HCT116 (cell line): ENCODE data around the gene FAXC. TPM values are rescaled to one million over a fixed set of nuclear protein-coding genes. Genes with fewer than 3 reads are reported as not detected.

Experiments used
- ATAC-seq: fragments of 200-7000 bp; cut with Tn5 transposase; 2 replicates; pipeline ENCODE4 v1.9.1; 2020; ENCODE audit warnings: mild to moderate bottlenecking, moderate library complexity
- BruUV-seq: library from RNA; stranded (reverse); fragments of 400-500 nt; replicated peaks from 2 replicates; lab custom pipeline; 2021; lab: Mats Ljungman, UMichigan
- CTCF ChIA-PET: fragments of 300-600 bp; sonication (Branson Sonifier 250); formaldehyde crosslinking; loops from one replicate; lab custom pipeline; 2021; ENCODE audit warnings: antibody characterized with exemption; lab: Charles Lee
- POLR2A ChIA-PET: fragments of 300-600, 350-600 bp; sonication (Branson Sonifier 250); formaldehyde crosslinking; loops from one replicate; lab custom pipeline; 2021; ENCODE audit warnings: antibody characterized with exemption; lab: Charles Lee
- RAD21 ChIA-PET, 2 experiments: fragments of 300-600 bp; sonication (Branson Sonifier 250); formaldehyde crosslinking; loops; one replicate each; lab custom pipeline; 2023; ENCODE audit warnings: low total read pairs in 2 of 2; ENCODE audit not compliant: uncharacterized antibody in 2 of 2, unreplicated experiment in 2 of 2, low non-redundant PET in 1 of 2; lab: Charles Lee
- DNase-seq: peaks from one replicate; pipeline ENCODE4 v3.0.0-alpha.2; 2010; ENCODE audit warnings: low read depth, low spot score
- H2AFZ ChIP-seq: fragments of 200-600 bp; shearing (Covaris generic), sonication (generic); 2 replicates; pipeline ENCODE4 v1.6.1; 2017; ENCODE audit warnings: low read depth, mixed run types, mixed read lengths, antibody characterized with exemption, low read length; ENCODE audit not compliant: poor library complexity, severe bottlenecking
- H3K27ac ChIP-seq: 2 replicates; pipeline ENCODE4 v1.5.1; 2012; ENCODE audit warnings: low read depth, low read length
- H3K27me3 ChIP-seq: fragments of 200-600 bp; sonication (generic); 2 replicates; pipeline ENCODE4 v1.6.1; 2016; ENCODE audit warnings: mixed run types, low read length, mixed read lengths; ENCODE audit not compliant: insufficient read depth
- H3K36me3 ChIP-seq, 2 experiments: fragments of 200-500 bp in 1 of 2; fragments of 200-600 bp in 1 of 2; sonication (Bioruptor generic) in 1 of 2; sonication (generic) in 1 of 2; 2 replicates each; pipeline versions ENCODE4 v1.5.1 to v1.6.1; 2014 to 2016; ENCODE audit warnings: low read length in 2 of 2, inconsistent platforms in 1 of 2, mixed read lengths in 1 of 2, mixed run types in 1 of 2; ENCODE audit not compliant: insufficient read depth in 2 of 2, control insufficient read depth in 1 of 2
- H3K4me1 ChIP-seq, 2 experiments: fragments of 200-600 bp in 1 of 2; sonication (generic) in 1 of 2; 2 replicates each; pipeline versions ENCODE4 v1.5.1 to v1.6.1; 2012 to 2017; ENCODE audit warnings: low read length in 2 of 2, inconsistent platforms in 1 of 2, mild to moderate bottlenecking in 1 of 2, mixed read lengths in 1 of 2, mixed run types in 1 of 2, moderate library complexity in 1 of 2; ENCODE audit not compliant: insufficient read depth in 2 of 2, control insufficient read depth in 1 of 2
- H3K4me2 ChIP-seq: fragments of 200-600 bp; sonication (generic); 2 replicates; pipeline ENCODE4 v1.6.1; 2017; ENCODE audit warnings: mixed run types, low read length, mixed read lengths
- H3K4me3 ChIP-seq, 2 experiments: fragments of 200-600 bp in 1 of 2; sonication (generic) in 1 of 2; replicated peaks in 1 of 2; 2 replicates each; pipeline ENCODE4 v1.5.1; 2011 to 2016; ENCODE audit warnings: low read length in 2 of 2, control low read depth in 1 of 2, low read depth in 1 of 2, mild to moderate bottlenecking in 1 of 2, mixed read lengths in 1 of 2, mixed run types in 1 of 2
- H3K79me2 ChIP-seq: fragments of 200-600 bp; sonication (generic); 2 replicates; pipeline ENCODE4 v1.6.1; 2017; ENCODE audit warnings: mild to moderate bottlenecking, mixed run types, low read length, moderate library complexity, mixed read lengths; ENCODE audit not compliant: insufficient read depth
- H3K9ac ChIP-seq: fragments of 200-600 bp; sonication (generic); 2 replicates; pipeline ENCODE4 v1.6.1; 2016; ENCODE audit warnings: low read length, mixed read lengths
- H3K9me2 ChIP-seq: fragments of 200-600 bp; sonication (generic), shearing (Covaris generic); 2 replicates; pipeline ENCODE4 v1.6.1; 2017; ENCODE audit warnings: mixed run types, mild to moderate bottlenecking, moderate library complexity; ENCODE audit not compliant: insufficient read depth
- H3K9me3 ChIP-seq, 2 experiments: fragments of 200-500 bp in 1 of 2; fragments of 200-600 bp in 1 of 2; sonication (Bioruptor generic) in 1 of 2; sonication (generic) in 1 of 2; 2 replicates each; pipeline ENCODE4 v1.6.1; 2014 to 2017; ENCODE audit warnings: low read length in 2 of 2, mixed read lengths in 2 of 2, inconsistent platforms in 1 of 2, low read depth in 1 of 2, mild to moderate bottlenecking in 1 of 2, mixed run types in 1 of 2, moderate library complexity in 1 of 2; ENCODE audit not compliant: control insufficient read depth in 1 of 2, insufficient read depth in 1 of 2
- H4K20me1 ChIP-seq: fragments of 200-600 bp; sonication (generic), shearing (Covaris generic); 2 replicates; pipeline ENCODE4 v1.6.1; 2017; ENCODE audit warnings: mixed run types, mild to moderate bottlenecking, moderate library complexity; ENCODE audit not compliant: insufficient read depth
- ATF3 ChIP-seq: IDR thresholded peaks from 2 replicates; pipeline ENCODE4 v1.6.1; 2012
- CBX3 ChIP-seq: IDR thresholded peaks from 2 replicates; pipeline ENCODE4 v1.6.1; 2012; ENCODE audit warnings: low read depth
- CTCF ChIP-seq, 3 experiments: fragments of 200-600 bp in 1 of 3; sonication (generic) in 1 of 3; IDR thresholded peaks in 2 of 3; conservative IDR thresholded peaks in 1 of 3; 2 replicates each; pipeline ENCODE4 v1.5.1; 2012 to 2017; ENCODE audit warnings: low read depth in 2 of 3, low read length in 2 of 3, antibody characterized with exemption in 1 of 3, borderline replicate concordance in 1 of 3, control low read depth in 1 of 3, mild to moderate bottlenecking in 1 of 3, mixed read lengths in 1 of 3, mixed run types in 1 of 3, moderate library complexity in 1 of 3; ENCODE audit not compliant: insufficient read depth in 1 of 3
- EGR1 ChIP-seq: IDR thresholded peaks from 2 replicates; pipeline ENCODE4 v1.6.1; 2012; ENCODE audit warnings: low read depth
- ELF1 ChIP-seq: IDR thresholded peaks from 2 replicates; pipeline ENCODE4 v1.6.1; 2012; ENCODE audit warnings: low read depth, borderline replicate concordance
- EZH2 ChIP-seq: fragments of 200-600 bp; sonication (generic); IDR thresholded peaks from 2 replicates; pipeline ENCODE4 v1.6.1; 2017; ENCODE audit warnings: antibody characterized with exemption, mixed run types
- FOSL1 ChIP-seq: IDR thresholded peaks from 2 replicates; pipeline ENCODE4 v1.6.1; 2012; ENCODE audit warnings: low read depth
- JUND ChIP-seq: IDR thresholded peaks from 2 replicates; pipeline ENCODE4 v1.6.1; 2012
- MAX ChIP-seq: IDR thresholded peaks from 2 replicates; pipeline ENCODE4 v1.6.1; 2012
- POLR2A ChIP-seq: IDR thresholded peaks from 2 replicates; pipeline ENCODE4 v1.7.0; 2011; ENCODE audit warnings: borderline replicate concordance; ENCODE audit not compliant: insufficient read depth, insufficient read length; ENCODE audit errors: extremely low read depth
- POLR2AphosphoS5 ChIP-seq: IDR thresholded peaks from 2 replicates; pipeline ENCODE4 v1.6.1; 2011; ENCODE audit warnings: mild to moderate bottlenecking, low read depth, low read length, moderate library complexity
- RAD21 ChIP-seq: IDR thresholded peaks from 2 replicates; pipeline ENCODE4 v1.6.1; 2012; ENCODE audit warnings: low read depth, mild to moderate bottlenecking
- REST ChIP-seq: IDR thresholded peaks from 2 replicates; pipeline ENCODE4 v1.6.1; 2012; ENCODE audit warnings: low read depth
- SIN3A ChIP-seq: IDR thresholded peaks from 2 replicates; pipeline ENCODE4 v1.6.1; 2012; ENCODE audit warnings: low read depth
- SP1 ChIP-seq: IDR thresholded peaks from 2 replicates; pipeline ENCODE4 v1.6.1; 2012; ENCODE audit warnings: low read depth
- SRF ChIP-seq: IDR thresholded peaks from 2 replicates; pipeline ENCODE4 v1.6.1; 2012; ENCODE audit warnings: low read depth
- TCF7L2 ChIP-seq: IDR thresholded peaks from 2 replicates; pipeline ENCODE4 v1.7.0; 2011; ENCODE audit warnings: borderline replicate concordance, inconsistent platforms; ENCODE audit not compliant: insufficient read depth, insufficient read length; ENCODE audit errors: extremely low read depth
- YY1 ChIP-seq: IDR thresholded peaks from 2 replicates; pipeline ENCODE4 v1.6.1; 2011; ENCODE audit warnings: low read length, low read depth, moderate library complexity, mild to moderate bottlenecking; ENCODE audit not compliant: insufficient replicate concordance; ENCODE audit errors: extremely low read depth
- ZNF274 ChIP-seq: fragments of 200-500 bp; sonication (Bioruptor generic); IDR thresholded peaks from 2 replicates; pipeline ENCODE4 v1.6.1; 2014; ENCODE audit warnings: mild to moderate bottlenecking, low read depth, low read length, inconsistent platforms
- intact Hi-C: fragments of 100-400 bp; cut with micrococcal nuclease; formaldehyde crosslinking; loops from 2 replicates; pipeline ENCODE4 v1.10.0; 2022
- total RNA-seq: library from RNA; stranded (reverse); gene quantifications from one replicate; pipeline ENCODE4 v1.2.1, GENCODE V29; 2021; ENCODE audit not compliant: unreplicated experiment

The FAXC gene
- total RNA-seq, 1 experiment from 2014 or later: 4.7 TPM

GRCh38 chr6:99393366-99393697 is 43.9 kb upstream of the FAXC start:
- H3K27ac ChIP-seq: peak overlapping the region; percentile 77
- peak overlapping the region; percentile 80 for H2AFZ ChIP-seq
- no peaks in the 10 kb centered on the region for H4K20me1 ChIP-seq
- H3K36me3 ChIP-seq: peaks cover 0 to 3% of the 10 kb centered on the region in 2 experiments; a peak in 2 of 4 replicates
- H3K27me3 ChIP-seq: no peaks in the 10 kb centered on the region
- peaks cover 7 to 12% of the 10 kb centered on the region in 2 experiments; a peak in 3 of 4 replicates for H3K4me1 ChIP-seq
- peak overlapping the region; percentile 76 to 91 for H3K4me3 ChIP-seq
- TF ChIP-seq TCF7L2 (no peak), SP1 (no peak), ZNF274 (no peak), MAX (no peak), CTCF (IDR thresholded peaks at IDR 0.05 in 2 of 3, conservative IDR thresholded peaks at IDR 0.05 in 1 of 3; ENCODE audit: borderline replicate concordance in 1 of 3, insufficient read depth in 1 of 3, low read depth in 2 of 3, low read length in 2 of 3) (no peak), EGR1 (no peak), RAD21 (no peak), POLR2AphosphoS5 (no peak), EZH2 (no peak), SRF (no peak), CBX3 (no peak), REST (no peak), YY1 (no peak), SIN3A (no peak), ATF3 (no peak), ELF1 (no peak), POLR2A (no peak), JUND (no peak), FOSL1 (no peak)
- H3K9me3 ChIP-seq: no peaks in the 10 kb centered on the region
- intact Hi-C loops: loop anchor here (2.0 to 5.0 kb wide), 2 partner anchors 34 to 59 kb away; partner anchors contain the start of gene PNISR
- DNase-seq (no peak), ATAC-seq (peak; percentile 17)
- H3K4me2 ChIP-seq: peak overlapping the region; percentile 86
- POLR2A ChIA-PET: interaction anchor here (0.7 to 1.3 kb wide), 10 partner anchors 9 to 63 kb away, joined by 3 to 7 read pairs (median 4); partner anchors contain the start of gene FAXC
- CTCF ChIA-PET: interaction anchor here (0.9 to 1.0 kb wide), 2 partner anchors 43 to 59 kb away, joined by 3 read pairs; no protein-coding TSS in a partner anchor
- H3K9ac ChIP-seq: peak overlapping the region; percentile 80
- H3K79me2 ChIP-seq: peaks cover 8% of the 10 kb centered on the region
- no TSS peak for BruUV-seq
- RAD21 ChIA-PET: no interaction called here
- no peaks in the 10 kb centered on the region for H3K9me2 ChIP-seq
